Neural crest cell (in vitro differentiated cells): ENCODE measurements around the gene GOLGA6B. TPM values are rescaled to one million over a fixed set of nuclear protein-coding genes. Genes with fewer than 3 reads are reported as not detected.
A peak's percentile ranks its signal among the peaks of the same experiment; 100 is the strongest.
"Not testable (repeated sequence)": the region's sequence is repeated elsewhere in the genome, so short reads cannot be mapped to it uniquely, and the experiment has no call there.

Source experiments
- DNase-seq: peaks from one replicate; pipeline ENCODE4 v3.0.0; 2021; ENCODE audit warnings: low read depth, mixed read lengths, low spot score
- H3K27ac Mint-ChIP-seq: one replicate; pipeline ENCODE4 v1.8.0; 2021; ENCODE audit warnings: mild to moderate bottlenecking, mixed read lengths; ENCODE audit not compliant: unreplicated experiment
- H3K27me3 Mint-ChIP-seq: 2 replicates; pipeline ENCODE4 v1.8.0; 2021; ENCODE audit warnings: low read depth, mild to moderate bottlenecking, mixed read lengths
- H3K36me3 Mint-ChIP-seq: 2 replicates; pipeline ENCODE4 v1.8.0; 2021; ENCODE audit warnings: low read depth, mild to moderate bottlenecking, mixed read lengths
- H3K4me1 Mint-ChIP-seq: 2 replicates; pipeline ENCODE4 v1.8.0; 2021; ENCODE audit warnings: mixed read lengths
- H3K4me3 Mint-ChIP-seq: one replicate; pipeline ENCODE4 v1.8.0; 2021; ENCODE audit warnings: mild to moderate bottlenecking, mixed read lengths
- H3K9me3 Mint-ChIP-seq: 2 replicates; pipeline ENCODE4 v1.8.0; 2021; ENCODE audit warnings: mixed read lengths
- CTCF ChIP-seq: fragments of 200-600 bp; sonication (generic); conservative IDR thresholded peaks from 2 replicates; pipeline ENCODE4 v1.5.0; 2021; ENCODE audit warnings: antibody characterized with exemption, mild to moderate bottlenecking
- total RNA-seq: library from RNA; stranded (reverse); gene quantifications from 2 replicates; pipeline ENCODE4 v1.2.1, GENCODE V29; 2021

GOLGA6B gene
- total RNA-seq, 1 donor from 2014 or later, result not detected

GRCh38 chr15:72616491-72617210 lies 37.8 kb upstream of the GOLGA6B start:
- Mint-ChIP-seq H3K36me3 (no peaks in the 10 kb centered on the region), H3K4me3 (no peak overlapping the region), H3K4me1 (peaks cover 4% of the 10 kb centered on the region), H3K27ac (no peak overlapping the region), H3K27me3 (no peaks in the 10 kb centered on the region), H3K9me3 (no peaks in the 10 kb centered on the region)
- TF ChIP-seq CTCF, result no peak
- no peak for DNase-seq

GRCh38 chr15:72623854-72624253 lies 30.6 kb upstream of the GOLGA6B start:
- H3K36me3 Mint-ChIP-seq, H3K4me1 Mint-ChIP-seq, H3K27me3 Mint-ChIP-seq, H3K27ac Mint-ChIP-seq, H3K9me3 Mint-ChIP-seq, DNase-seq, H3K4me3 Mint-ChIP-seq: not testable (repeated sequence)

DNA sequence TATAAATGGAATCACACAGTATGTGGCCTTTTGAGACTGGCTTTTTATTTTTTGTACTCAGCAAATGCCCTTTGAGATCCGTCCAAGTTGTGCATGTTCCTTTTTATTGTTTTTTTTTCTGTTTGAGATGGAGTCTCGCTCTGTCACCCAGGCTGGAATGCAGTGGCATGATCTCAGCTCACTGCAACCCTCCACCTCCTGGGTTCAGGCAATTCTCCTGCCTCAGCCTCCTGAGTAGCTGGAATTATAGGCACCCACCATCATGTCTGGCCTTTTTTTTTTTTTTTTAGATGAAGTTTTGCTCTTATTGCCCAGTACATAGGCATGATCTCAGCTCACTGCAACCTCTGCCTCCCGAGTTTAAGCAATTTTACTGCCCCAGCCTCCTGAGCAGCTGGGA lies 28.3 kb upstream of the GOLGA6B start:
- H3K9me3 Mint-ChIP-seq, H3K4me3 Mint-ChIP-seq, H3K27ac Mint-ChIP-seq, H3K4me1 Mint-ChIP-seq, H3K27me3 Mint-ChIP-seq, DNase-seq, H3K36me3 Mint-ChIP-seq: not testable (repeated sequence)

DNA sequence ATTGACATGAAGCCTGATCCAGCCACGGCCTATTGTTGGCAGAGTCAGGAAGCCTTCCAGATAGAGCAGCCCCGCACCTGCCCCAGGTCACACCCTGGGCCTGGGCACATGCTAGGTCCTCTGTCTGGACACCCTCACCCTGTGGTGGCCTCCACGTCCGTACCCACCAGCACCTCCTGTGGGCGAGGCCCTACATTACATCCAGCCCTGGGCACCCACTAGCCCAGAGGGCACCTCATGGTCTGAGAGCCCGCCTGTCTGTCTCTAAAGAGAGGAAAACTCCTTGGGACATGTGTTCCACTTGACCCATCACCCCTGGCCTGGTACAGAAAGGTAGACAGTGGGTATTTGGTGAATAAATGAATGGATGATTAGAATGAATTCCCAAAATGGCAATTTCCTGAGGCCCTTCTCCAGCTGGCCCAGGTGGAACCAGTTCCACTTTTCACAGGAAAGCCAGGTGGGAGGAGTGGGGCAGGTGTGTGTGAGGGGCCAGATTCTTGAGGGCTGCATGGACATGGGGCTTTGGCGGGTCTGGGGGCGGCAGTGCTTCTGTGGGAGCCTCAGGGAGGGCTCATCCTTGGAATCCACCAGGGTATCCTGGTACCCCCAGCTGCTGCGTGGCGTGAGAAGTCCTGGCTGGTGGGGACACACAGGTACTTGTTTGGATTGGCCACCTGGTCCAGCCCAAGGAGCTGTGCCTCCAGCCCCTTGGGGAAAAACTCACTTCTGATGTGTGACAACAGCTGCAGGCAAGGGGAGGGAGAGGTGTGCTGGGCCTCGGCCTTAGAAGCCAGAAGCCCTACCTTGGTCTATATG lies 26.0 kb upstream of the GOLGA6B start:
- H3K4me3 Mint-ChIP-seq, H3K4me1 Mint-ChIP-seq, DNase-seq, H3K36me3 Mint-ChIP-seq, H3K27ac Mint-ChIP-seq, H3K9me3 Mint-ChIP-seq, H3K27me3 Mint-ChIP-seq: not testable (repeated sequence)

DNA sequence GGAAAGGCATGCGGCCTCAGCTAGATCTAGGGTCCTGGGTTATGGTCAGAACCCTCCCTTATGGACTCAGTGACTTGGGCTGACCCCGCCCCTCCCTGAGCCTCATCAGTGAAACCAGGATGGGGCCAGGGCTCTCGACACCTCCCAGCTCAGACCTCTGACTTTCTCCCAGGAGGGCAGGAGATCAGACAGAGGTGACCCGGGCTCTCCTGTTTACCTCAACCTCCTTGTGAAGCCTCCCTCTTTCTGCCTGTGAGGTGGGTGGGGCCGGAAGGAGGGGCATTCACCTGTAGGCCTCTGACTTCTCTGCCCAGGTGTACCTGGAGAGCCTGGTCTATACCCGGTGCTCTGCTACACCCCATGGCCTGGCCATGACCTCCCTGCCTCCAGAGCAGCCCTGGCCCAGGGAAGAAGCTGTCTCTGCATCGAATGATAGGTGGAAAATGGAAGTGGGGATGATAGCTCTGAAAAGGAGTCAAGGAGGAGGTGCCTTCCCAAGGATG lies 25.4 kb upstream of the GOLGA6B start:
- not testable (repeated sequence) for H3K27me3 Mint-ChIP-seq, H3K4me3 Mint-ChIP-seq, H3K4me1 Mint-ChIP-seq, H3K9me3 Mint-ChIP-seq, H3K36me3 Mint-ChIP-seq, DNase-seq, H3K27ac Mint-ChIP-seq

DNA sequence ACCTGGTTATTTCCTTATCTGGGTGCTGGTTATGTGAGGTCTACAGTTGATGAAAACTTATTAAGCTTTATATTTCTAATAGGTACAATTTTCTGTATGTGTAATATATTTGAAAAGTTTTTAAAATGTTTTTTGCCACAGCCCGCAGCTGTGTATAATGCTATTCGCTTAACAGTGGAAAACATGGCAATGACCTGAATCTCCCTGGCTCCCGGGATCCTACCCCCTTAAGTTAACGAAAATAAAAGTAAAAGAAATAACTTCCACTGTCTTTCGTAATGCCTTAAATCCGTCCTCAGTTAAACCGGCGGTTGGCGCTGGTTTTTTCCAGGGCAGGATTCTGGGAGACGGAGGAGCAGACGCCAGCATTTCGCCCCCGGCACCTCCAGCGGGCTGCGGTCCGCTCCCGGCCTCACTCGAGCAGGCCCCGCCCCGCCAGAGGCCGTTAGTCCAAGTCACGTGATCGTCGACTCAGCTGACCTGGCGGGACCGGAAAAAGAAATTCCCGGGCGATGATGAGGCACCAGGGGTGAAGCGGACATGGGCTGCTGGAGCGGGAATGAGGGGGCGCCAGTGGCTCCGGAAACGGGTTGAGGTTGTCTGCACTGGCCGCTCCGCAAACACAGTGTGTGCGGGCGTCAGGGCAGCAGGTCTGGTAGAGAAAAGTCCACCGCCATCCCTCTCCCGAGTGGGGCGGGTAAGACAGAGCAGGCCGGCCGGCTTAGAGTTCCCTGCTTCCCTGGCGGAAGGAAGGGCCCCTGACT lies 17.8 kb upstream of the GOLGA6B start:
- peak; percentile 52 for DNase-seq
- not testable (repeated sequence) for H3K4me3 Mint-ChIP-seq

GRCh38 chr15:72639759-72640483 lies 14.6 kb upstream of the GOLGA6B start:
- H3K4me1 Mint-ChIP-seq, H3K4me3 Mint-ChIP-seq, H3K36me3 Mint-ChIP-seq, H3K27me3 Mint-ChIP-seq, H3K27ac Mint-ChIP-seq, DNase-seq, H3K9me3 Mint-ChIP-seq: not testable (repeated sequence)

More for the DNA sequence above, 17.8 kb upstream of the GOLGA6B start:
- not testable (repeated sequence) for H3K4me1 Mint-ChIP-seq, H3K27me3 Mint-ChIP-seq, H3K27ac Mint-ChIP-seq, H3K36me3 Mint-ChIP-seq, H3K9me3 Mint-ChIP-seq

- H3K4me3 Mint-ChIP-seq, H3K27ac Mint-ChIP-seq, H3K36me3 Mint-ChIP-seq, H3K4me1 Mint-ChIP-seq, H3K9me3 Mint-ChIP-seq, H3K27me3 Mint-ChIP-seq, DNase-seq: not testable (repeated sequence)
These were observed 12.2 kb upstream of the GOLGA6B start for GRCh38 chr15:72642271-72642670.

DNA sequence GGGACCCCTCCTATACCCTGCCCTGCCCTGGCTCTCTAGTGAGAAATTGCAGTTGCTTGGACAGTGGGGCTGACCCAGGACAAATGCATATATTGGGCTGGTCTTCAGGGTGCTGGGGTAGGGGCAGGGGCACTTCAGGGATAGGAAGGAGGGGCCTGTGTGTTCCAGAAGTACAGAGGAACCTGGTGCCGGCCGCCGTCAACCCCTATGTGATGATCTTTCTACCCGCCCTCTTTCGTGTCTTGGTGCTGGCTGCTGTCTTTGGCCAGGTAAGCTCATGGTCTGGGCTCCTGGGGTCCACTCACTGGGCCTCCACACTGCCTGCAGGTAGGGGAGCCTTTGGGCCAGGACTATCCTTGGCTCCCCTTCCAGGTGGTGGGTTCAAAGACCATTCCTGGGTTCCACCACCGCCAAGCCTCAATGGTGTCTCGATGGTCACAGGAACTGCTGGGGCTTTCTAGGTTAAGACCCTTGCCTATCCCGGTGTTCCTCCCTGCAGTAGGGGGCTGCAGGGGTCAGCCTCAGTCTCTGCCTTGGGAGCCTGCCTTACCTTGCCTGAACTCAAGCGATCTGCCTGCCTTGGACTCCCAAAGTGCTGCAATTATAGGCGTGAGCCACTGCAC lies 5.8 kb upstream of the GOLGA6B start:
- not testable (repeated sequence) for H3K4me3 Mint-ChIP-seq, H3K27ac Mint-ChIP-seq, H3K27me3 Mint-ChIP-seq, H3K4me1 Mint-ChIP-seq, H3K36me3 Mint-ChIP-seq, DNase-seq, H3K9me3 Mint-ChIP-seq

- not testable (repeated sequence) for DNase-seq, H3K4me1 Mint-ChIP-seq, H3K36me3 Mint-ChIP-seq, H3K9me3 Mint-ChIP-seq, H3K27ac Mint-ChIP-seq, H3K4me3 Mint-ChIP-seq, H3K27me3 Mint-ChIP-seq
These were observed 1.5 kb downstream of the GOLGA6B start for GRCh38 chr15:72656014-72656413.

- H3K27ac Mint-ChIP-seq, DNase-seq, H3K9me3 Mint-ChIP-seq, H3K36me3 Mint-ChIP-seq, H3K4me1 Mint-ChIP-seq, H3K27me3 Mint-ChIP-seq, H3K4me3 Mint-ChIP-seq: not testable (repeated sequence)
These were observed 6.6 kb downstream of the GOLGA6B start for GRCh38 chr15:72661081-72661480.
